ENCODE measurements around the gene GGA3. TPM values are rescaled to one million over a fixed set of nuclear protein-coding genes. Genes with fewer than 3 reads are reported as not detected.
"Not testable (repeated sequence)": the region's sequence is repeated elsewhere in the genome, so short reads cannot be mapped to it uniquely, and the experiment has no call there.

The GGA3 gene
- total RNA-seq, 2 donors from 2014 or later = 77.3 to 111 TPM

DNA sequence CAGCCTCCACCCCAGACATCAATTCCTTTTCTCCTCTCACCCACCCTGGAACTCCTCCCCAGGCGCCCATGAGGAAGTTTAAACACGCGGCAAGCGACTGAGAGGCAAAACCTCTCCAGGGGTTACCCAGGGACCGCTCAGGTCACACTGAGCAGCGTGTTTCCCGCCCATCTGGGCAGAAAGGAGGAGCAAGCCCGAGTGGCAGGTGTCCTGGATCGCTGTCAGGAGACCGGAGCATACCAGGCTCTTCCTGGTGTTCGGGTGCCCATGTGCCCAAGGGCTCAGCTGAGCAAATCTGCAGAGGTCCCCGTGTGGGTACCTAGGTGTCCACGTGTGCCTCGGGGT lies 27.3 kb upstream of the GGA3 start:
- DNase-seq (ENCODE audit: low spot score) = no peak
- ATAC-seq = peak; percentile 1 to 22
- Mint-ChIP-seq H3K36me3 (peaks cover 5% of the 10 kb centered on the region), H3K27me3 (no peaks in the 10 kb centered on the region), H3K9me3 (no peaks in the 10 kb centered on the region), H3K4me3 (peak overlapping the region; percentile 99), H3K27ac (peak overlapping the region; percentile 99), H3K4me1 (ENCODE audit: low read depth in 2 of 2) (peaks cover 15 to 18% of the 10 kb centered on the region in 2 donors)

DNA sequence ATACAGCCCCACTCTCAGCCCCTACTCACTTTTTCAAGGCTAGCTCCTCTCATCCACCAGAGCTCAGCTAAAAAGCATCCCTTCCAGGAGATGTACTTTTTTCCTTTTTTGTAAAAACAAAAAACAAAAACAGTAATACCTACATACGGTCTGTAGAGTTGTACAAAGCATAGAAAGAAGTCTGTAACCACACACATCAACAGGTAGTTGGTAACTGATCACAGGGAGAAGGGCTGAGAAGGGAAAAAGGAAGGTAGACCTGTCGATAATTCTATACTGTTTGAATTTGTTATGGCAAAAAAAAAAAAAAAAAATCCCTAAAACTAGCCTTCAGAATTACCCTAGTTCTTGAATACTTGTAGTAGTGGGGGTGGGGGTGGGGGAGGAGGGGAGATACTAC lies 27.0 kb upstream of the GGA3 start:
- peaks cover 15 to 18% of the 10 kb centered on the region in 2 donors for H3K4me1 Mint-ChIP-seq (ENCODE audit: low read depth in 2 of 2)
- H3K9me3 Mint-ChIP-seq = no peaks in the 10 kb centered on the region
- DNase-seq (ENCODE audit: low spot score) = no peak
- H3K27ac Mint-ChIP-seq = peak overlapping the region; percentile 99
- no peak for ATAC-seq
- peaks cover 5% of the 10 kb centered on the region for H3K36me3 Mint-ChIP-seq
- H3K27me3 Mint-ChIP-seq = no peaks in the 10 kb centered on the region
- peak overlapping the region; percentile 99 for H3K4me3 Mint-ChIP-seq

DNA sequence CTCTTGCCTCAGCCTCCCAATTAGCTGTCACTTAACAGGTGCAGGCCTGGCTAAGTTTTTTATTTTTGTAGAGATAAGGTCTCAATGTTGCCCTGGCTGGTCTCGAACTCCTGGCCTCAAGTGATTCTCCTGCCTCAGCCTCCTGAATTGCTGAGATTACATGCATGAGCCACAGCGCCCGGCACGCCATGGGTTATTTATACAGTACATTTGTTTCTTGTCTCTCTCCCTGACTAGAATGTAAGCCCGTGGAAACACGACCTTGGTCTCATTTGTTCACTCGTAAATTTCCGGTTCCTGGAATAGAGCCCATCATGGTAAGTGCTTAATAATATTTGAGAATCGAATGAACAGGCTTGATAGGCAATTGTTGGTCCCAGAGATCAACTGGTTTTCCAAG lies 25.8 kb upstream of the GGA3 start:
- ATAC-seq = no peak
- peaks cover 5% of the 10 kb centered on the region for H3K36me3 Mint-ChIP-seq
- no peak for DNase-seq (ENCODE audit: low spot score)
- H3K27me3 Mint-ChIP-seq = no peaks in the 10 kb centered on the region
- no peak overlapping the region for H3K27ac Mint-ChIP-seq
- H3K4me3 Mint-ChIP-seq = peak overlapping the region; percentile 34
- H3K9me3 Mint-ChIP-seq = no peaks in the 10 kb centered on the region
- H3K4me1 Mint-ChIP-seq (ENCODE audit: low read depth in 2 of 2) = peaks cover 15 to 18% of the 10 kb centered on the region in 2 donors

DNA sequence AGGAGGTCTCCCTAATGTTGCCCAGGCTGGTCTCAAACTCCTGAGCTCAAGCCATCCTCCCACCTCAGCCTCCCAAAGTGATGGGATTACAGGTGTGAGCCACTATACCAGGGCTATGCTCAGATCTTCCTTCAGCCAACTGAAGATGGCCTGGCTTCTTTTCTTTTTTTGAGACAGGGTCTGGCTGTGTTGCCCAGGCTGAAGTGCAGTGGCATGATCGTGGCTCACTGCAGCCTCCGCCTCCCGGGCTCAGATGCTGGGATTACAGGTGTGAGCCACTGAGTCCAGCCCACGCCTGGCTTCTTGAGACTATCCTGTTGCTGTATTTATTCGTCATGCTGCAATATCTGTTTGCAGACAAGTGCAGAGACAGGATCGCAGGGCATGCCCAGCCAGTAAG lies 23.7 kb upstream of the GGA3 start:
- no peaks in the 10 kb centered on the region for H3K9me3 Mint-ChIP-seq
- H3K27ac Mint-ChIP-seq = no peak overlapping the region
- H3K4me3 Mint-ChIP-seq = no peak overlapping the region
- ATAC-seq (no peak), DNase-seq (ENCODE audit: low spot score) (no peak)
- peaks cover 12 to 14% of the 10 kb centered on the region in 2 donors for H3K4me1 Mint-ChIP-seq (ENCODE audit: low read depth in 2 of 2)
- H3K36me3 Mint-ChIP-seq = peaks cover 5% of the 10 kb centered on the region
- no peaks in the 10 kb centered on the region for H3K27me3 Mint-ChIP-seq

DNA sequence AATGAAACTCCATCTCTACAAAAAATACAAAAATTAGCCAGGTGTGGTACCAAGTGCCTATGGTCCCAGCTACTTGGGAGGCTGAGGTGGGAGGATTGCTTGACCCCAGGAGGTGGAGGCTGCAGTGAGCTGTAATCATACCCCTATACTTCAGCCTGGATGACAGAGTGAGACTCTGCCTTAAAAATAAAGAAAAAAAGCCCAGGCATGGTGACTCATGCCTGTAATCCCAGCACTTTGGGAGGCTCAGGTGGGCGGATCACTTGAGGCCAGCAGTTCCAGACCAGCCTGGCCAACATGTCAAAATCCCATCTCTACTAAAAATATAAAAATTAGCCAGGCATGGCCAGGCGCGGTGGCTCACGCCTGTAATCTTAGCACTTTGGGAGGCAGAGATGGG lies 18.8 kb upstream of the GGA3 start:
- ATAC-seq; DNase-seq (ENCODE audit: low spot score); H3K9me3 Mint-ChIP-seq; H3K36me3 Mint-ChIP-seq; H3K27ac Mint-ChIP-seq; H3K27me3 Mint-ChIP-seq; H3K4me1 Mint-ChIP-seq (ENCODE audit: low read depth in 2 of 2); H3K4me3 Mint-ChIP-seq: not testable (repeated sequence)

DNA sequence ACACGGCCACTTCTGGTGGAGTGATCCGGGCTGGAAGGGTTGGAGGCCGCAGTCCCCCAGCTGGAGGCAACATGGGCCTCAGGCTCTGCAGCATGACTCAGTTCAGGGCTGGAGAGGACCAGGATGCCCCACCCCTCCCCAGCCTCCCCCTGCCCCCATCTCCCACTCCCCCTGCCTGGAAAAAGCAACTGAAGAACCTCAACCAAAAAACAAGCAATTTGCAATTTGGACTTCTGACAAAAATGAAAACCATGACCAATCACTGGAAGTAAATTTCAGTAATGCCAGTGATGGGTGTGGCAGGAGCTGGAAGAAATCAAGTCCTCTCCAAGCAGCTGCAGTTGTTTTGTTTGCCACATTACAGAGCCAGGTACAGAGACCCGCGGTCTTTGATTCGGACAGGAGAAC lies 16.3 kb upstream of the GGA3 start:
- Mint-ChIP-seq H3K27ac (no peak overlapping the region), H3K36me3 (peaks cover 4% of the 10 kb centered on the region), H3K9me3 (no peaks in the 10 kb centered on the region), H3K4me3 (no peak overlapping the region), H3K4me1 (ENCODE audit: low read depth in 2 of 2) (peaks cover 2 to 9% of the 10 kb centered on the region in 2 donors), H3K27me3 (no peaks in the 10 kb centered on the region)
- ATAC-seq (no peak), DNase-seq (ENCODE audit: low spot score) (no peak)

DNA sequence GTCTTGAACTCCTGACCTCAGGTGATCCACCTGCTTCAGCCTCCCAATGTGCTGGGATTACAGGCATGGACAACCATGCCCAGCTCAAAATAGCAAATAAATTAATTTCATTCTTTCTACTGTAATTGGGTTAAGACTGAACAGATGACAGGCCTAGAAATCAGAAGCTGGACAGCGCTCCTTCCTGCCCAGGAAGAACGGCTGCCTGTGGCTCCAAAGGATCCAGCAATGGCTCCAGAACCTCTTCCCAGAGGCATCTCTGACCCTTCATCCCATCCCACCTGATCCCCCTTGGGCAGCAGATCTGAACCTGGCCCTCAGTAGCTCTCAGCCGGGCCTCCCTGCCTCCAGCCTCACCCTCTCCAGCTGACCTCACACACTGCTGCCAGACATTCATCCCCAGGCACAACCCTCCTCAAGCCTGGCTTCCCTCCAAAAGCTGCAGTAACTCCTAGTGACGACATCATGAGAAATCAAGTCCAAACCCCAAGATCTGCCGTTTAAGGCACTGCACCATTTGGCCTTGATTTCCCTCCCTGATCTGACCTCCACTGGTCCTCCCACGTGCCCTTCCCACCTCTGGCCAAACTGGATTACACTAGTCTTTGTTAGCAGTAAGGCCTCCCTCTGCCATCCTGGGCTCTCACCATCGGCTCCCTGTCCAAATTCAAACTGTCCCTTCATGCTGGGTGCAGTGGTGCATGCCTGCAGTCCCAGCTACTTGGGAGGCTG lies 12.7 kb upstream of the GGA3 start:
- H3K36me3 Mint-ChIP-seq = peaks cover 4% of the 10 kb centered on the region
- H3K9me3 Mint-ChIP-seq = no peaks in the 10 kb centered on the region
- peak overlapping the region; percentile 25 for H3K4me3 Mint-ChIP-seq
- ATAC-seq (no peak), DNase-seq (ENCODE audit: low spot score) (no peak)
- H3K27ac Mint-ChIP-seq = peak overlapping the region in 1 of 2 donors; percentile 25
- peaks cover 18 to 20% of the 10 kb centered on the region in 2 donors for H3K4me1 Mint-ChIP-seq (ENCODE audit: low read depth in 2 of 2)
- H3K27me3 Mint-ChIP-seq = no peaks in the 10 kb centered on the region

DNA sequence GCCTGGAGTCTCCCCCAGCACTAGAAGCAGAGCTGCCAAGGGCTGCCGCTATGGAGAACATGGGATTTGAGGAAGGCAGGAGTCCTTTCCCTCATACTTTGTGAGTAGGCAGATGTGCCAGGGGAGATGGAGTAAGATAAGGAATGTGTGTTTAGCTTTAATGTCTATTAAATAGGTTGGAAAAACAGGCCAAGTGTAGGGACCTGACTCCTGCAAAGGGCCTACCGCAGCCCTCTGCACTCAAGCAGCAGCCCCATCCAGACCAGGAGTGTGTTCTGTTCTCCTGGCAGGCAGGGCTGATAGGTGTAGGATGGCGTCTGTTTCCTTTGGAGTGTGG lies 11.4 kb upstream of the GGA3 start:
- H3K9me3 Mint-ChIP-seq = no peaks in the 10 kb centered on the region
- H3K36me3 Mint-ChIP-seq = peaks cover 4% of the 10 kb centered on the region
- H3K4me3 Mint-ChIP-seq = peak overlapping the region; percentile 91
- DNase-seq (ENCODE audit: low spot score) = no peak
- peak overlapping the region; percentile 56 to 74 for H3K27ac Mint-ChIP-seq
- peaks cover 23 to 26% of the 10 kb centered on the region in 2 donors for H3K4me1 Mint-ChIP-seq (ENCODE audit: low read depth in 2 of 2)
- ATAC-seq = no peak
- H3K27me3 Mint-ChIP-seq = no peaks in the 10 kb centered on the region

DNA sequence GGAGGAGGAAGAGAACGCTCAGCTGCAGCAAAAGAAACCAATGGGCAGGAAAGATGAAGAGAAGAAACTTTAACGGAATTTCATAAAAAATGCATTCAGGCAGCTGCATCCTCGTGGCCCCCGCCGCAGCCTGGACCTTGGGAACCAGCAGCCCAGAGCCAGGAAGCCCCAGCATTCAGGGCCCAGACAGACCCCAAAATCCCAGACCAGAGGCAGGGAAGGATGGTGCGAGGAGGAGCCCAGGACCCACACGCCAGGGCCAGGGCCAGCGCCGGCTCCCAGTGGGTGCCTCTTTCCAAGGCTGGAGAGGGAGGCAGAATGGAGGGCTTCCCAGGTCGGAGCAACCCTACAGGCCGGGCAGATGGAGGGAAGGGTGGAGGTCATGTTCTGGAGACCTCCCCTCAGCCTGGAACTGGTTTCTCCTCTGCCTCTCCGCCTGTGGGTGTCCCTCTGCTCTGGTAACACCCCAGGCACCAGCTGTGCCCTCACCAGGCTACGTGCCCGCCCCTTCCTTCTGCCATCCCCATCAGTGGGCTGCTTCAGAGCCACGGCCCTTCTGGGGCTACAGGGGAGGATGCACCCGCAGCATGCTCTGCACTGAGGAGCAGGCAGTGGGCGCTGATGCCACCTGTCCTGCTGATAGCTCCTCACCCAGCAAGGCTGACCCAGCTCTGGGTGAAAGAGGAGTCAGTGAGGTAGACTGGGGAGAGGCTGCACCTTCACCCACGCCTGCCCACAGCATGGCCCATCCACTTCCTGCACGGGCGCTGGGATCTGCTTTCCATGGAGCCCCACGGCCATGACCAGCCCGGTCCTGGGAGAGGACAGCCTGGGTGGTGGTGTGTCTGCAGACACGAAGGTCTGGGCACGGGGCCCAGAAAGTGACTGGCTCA lies 10.8 kb upstream of the GGA3 start:
- peaks cover 4% of the 10 kb centered on the region for H3K36me3 Mint-ChIP-seq
- H3K4me3 Mint-ChIP-seq = peak overlapping the region; percentile 91
- no peak for DNase-seq (ENCODE audit: low spot score)
- H3K4me1 Mint-ChIP-seq (ENCODE audit: low read depth in 2 of 2) = peaks cover 23 to 27% of the 10 kb centered on the region in 2 donors
- ATAC-seq = no peak
- no peaks in the 10 kb centered on the region for H3K9me3 Mint-ChIP-seq
- H3K27ac Mint-ChIP-seq = peak overlapping the region; percentile 74 to 81
- no peaks in the 10 kb centered on the region for H3K27me3 Mint-ChIP-seq

DNA sequence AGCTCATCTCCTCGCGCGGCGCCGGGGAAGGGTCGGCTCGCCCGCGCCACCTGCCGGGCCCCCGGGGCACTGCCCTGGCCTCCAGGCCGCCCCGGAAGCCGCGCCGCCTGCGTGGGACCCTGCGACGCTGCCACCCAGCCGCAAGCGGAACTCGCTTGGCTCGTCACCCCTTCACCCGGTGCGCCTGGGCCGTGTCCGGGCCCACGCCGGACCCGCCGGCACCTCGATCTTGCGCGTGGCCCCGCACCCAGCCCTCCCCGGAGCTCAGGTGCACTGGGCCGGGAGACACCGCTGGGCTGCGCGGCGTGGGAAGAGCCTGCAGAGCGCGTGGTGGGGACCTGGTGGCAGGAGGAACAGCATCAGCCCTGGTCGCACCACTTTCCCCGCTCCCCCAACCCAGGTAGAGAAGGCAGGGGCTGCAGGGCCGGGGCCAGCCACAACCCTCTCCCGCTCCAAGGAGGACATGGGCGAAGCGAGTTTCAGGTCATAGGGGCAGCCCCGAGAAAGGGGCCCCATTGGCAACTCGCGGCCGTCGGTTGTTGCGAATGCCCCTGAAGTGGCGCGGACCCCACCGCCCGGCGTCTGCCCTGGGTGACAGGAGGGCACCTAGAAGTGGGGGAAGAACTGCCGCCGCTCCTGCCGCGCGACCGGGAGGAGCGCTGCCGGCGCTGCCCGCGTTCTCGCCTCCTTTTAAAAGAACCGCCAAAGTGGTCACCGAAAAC lies 10.0 kb upstream of the GGA3 start:
- Mint-ChIP-seq H3K4me3 (peak overlapping the region; percentile 91), H3K4me1 (ENCODE audit: low read depth in 2 of 2) (peaks cover 23 to 30% of the 10 kb centered on the region in 2 donors), H3K27ac (peak overlapping the region; percentile 74 to 81), H3K9me3 (no peaks in the 10 kb centered on the region), H3K27me3 (no peaks in the 10 kb centered on the region), H3K36me3 (peaks cover 4% of the 10 kb centered on the region)
- ATAC-seq (peak; percentile 92 to 93), DNase-seq (ENCODE audit: low spot score) (peak; percentile 93)

DNA sequence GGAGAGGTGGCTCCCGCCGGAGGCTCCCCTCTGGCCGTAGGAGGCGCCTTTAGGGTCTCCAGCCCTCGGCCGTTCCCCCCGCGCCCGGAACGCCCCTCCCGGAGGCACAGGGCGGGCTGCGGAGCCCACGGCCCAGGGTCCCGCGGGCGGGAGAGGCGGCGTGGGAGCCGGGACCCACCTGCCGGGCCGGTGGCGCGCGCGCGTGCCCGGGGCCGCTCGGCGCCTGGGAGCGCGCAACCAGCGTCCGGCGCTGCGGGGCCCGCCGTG lies 9.5 kb upstream of the GGA3 start, which contains the start of gene MIF4GD:
Gene MIF4GD (minus strand): TSS at position 266 of the 267 bp plus-strand sequence. CDS start 1,036 bp downstream, outside the sequence.
- DNase-seq (ENCODE audit: low spot score) = no peak
- Mint-ChIP-seq H3K27me3 (no peaks in the 10 kb centered on the region), H3K36me3 (peaks cover 4% of the 10 kb centered on the region), H3K9me3 (no peaks in the 10 kb centered on the region), H3K4me3 (peak within 1 kb of the TSS; percentile 91), H3K27ac (peak within 1 kb of the TSS; percentile 77 to 81), H3K4me1 (ENCODE audit: low read depth in 2 of 2) (peaks cover 23 to 30% of the 10 kb centered on the region in 2 donors)
- peak in 1 of 2 donors; percentile 25 for ATAC-seq

DNA sequence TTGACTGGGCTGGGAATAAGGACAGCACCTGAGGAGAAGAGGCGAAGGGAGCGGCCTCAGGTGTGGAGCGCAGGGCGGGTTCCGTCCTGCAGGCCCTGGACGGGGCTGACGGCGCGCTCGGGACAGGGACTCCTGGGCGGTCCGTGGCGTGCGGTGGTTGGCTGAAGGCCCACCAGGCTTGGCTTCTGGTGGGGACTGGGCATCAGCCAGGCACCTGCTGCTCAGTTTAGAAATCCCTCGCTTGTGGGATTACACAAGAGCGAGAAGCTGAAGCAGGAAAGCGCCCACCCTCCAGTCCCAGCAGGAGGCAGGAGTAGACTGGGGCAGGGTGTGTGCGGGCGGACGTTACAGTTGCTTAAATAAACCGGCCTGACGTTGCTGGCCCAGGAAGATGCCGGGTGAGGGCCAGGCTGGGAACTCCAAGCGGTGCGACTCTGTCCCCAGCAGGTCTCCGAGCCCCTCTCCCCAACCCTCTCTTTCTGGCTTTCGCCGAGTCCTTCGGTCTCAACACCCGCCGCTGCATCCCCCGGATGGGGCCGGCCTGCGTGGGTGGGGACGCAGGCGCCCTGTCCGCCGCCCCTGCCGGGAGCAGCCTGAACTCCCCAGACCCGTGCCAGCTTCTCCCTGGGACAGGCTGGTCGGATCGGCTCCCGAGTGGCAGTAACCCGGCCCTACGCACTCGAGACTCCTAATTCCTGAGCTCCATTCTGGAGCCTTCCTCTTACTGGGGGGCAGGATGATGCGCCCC lies 9.0 kb upstream of the GGA3 start:
- Mint-ChIP-seq H3K27me3 (no peaks in the 10 kb centered on the region), H3K36me3 (peaks cover 3% of the 10 kb centered on the region), H3K4me1 (ENCODE audit: low read depth in 2 of 2) (peaks cover 23 to 29% of the 10 kb centered on the region in 2 donors), H3K9me3 (no peaks in the 10 kb centered on the region), H3K4me3 (peak overlapping the region; percentile 85), H3K27ac (peak overlapping the region; percentile 77 to 78)
- ATAC-seq (peak; percentile 71 to 82), DNase-seq (ENCODE audit: low spot score) (peak; percentile 87)

DNA sequence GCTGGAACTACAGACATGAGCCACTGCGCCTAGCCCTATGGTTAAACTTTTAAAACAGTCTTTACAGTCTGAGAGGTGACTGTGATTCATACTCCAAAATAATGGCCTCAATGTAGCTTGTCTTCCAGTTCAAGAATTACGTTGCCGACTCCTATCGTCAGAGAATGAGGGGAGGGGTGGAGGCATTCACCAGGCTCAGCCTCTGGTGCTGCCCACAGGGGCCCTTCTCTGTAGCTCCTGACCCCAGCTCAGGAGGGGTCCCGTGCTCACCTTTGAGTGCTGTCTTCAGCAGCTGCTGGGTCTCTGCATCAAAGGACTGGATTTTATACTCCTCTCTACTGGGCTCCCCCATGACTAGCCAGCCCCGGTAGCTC lies 8.4 kb upstream of the GGA3 start:
- H3K9me3 Mint-ChIP-seq = no peaks in the 10 kb centered on the region
- peak overlapping the region; percentile 77 to 78 for H3K27ac Mint-ChIP-seq
- peaks cover 23 to 27% of the 10 kb centered on the region in 2 donors for H3K4me1 Mint-ChIP-seq (ENCODE audit: low read depth in 2 of 2)
- ATAC-seq = no peak
- H3K27me3 Mint-ChIP-seq = no peaks in the 10 kb centered on the region
- H3K36me3 Mint-ChIP-seq = no peaks in the 10 kb centered on the region
- no peak for DNase-seq (ENCODE audit: low spot score)
- H3K4me3 Mint-ChIP-seq = peak overlapping the region; percentile 85
